Fibroblast of skin of left biceps (primary cell): ENCODE results near the gene ANKRD13D.

Experiments used
- DNase-seq, 2 experiments: peaks; one replicate each; pipeline ENCODE4 v3.0.0-alpha.2; 2013; ENCODE audit warnings: low read depth in 2 of 2

The ANKRD13D gene

DNA sequence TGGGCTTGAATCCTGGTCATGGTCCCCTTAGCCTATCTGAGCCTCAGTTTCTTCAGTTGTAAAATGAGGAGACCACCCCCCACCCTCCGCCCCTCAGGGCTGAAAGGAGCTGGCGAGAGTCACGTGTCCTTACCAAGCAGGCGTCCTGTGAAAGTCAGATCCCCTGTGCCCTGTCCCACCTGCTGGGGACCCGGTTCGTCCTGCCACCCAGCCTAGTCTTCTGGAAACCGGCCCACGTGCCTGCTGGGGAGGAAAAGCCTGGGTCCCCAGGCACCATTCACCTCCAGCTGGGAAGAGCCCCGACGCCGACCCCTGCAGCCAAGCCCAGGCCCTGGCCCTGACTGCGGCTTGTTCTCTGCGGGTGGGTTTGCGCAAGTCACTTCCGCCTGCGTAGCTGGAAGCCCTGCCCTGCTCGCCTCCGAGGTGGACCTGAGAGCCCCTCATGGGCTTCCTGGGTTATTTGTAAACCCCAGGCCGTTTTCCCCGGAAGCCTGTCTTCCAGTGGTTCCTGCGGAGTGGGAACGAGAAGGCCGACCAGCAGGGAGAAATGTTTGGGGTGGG is 13.5 kb downstream of the ANKRD13D start:
- DNase-seq, result no peak

DNA sequence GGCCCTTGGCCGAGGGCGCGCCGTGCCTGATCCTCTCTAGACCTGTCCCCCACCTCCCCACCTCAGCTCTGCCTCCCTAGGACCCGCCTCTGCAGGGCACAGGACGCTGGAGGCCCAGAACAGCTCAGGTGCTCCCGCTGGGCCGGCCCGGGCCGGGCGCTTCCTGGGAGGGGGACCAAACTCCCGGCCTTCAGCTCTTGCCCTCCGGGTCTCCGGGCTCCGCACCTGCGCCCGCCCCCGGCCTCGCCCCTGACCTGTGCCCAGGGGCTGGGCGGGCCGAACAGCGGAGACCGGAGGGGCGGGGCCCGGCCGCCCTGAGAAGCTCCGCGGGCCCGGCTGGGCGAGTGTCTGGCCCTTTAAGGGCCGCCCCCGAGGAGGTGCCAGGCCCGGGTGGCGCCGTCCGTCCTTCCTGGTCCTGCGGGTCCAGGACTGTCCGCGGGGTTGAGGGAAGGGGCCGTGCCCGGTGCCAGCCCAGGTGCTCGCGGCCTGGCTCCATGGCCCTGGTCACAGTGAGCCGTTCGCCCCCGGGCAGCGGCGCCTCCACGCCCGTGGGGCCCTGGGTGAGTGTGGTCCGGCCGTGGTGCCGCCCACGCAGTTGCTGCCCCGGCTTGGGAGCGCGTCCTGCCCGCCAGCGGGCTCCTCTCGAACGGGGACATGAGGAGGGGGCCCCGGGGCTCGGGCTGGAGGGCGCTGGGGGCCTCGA is 14.2 kb downstream of the ANKRD13D start, which contains the start of gene SSH3:
Gene SSH3, plus strand, starts transcription at position 399 of the 703 bp plus-strand sequence. Its CDS starts 96 bp downstream, at position 495.
- no peak for DNase-seq

DNA sequence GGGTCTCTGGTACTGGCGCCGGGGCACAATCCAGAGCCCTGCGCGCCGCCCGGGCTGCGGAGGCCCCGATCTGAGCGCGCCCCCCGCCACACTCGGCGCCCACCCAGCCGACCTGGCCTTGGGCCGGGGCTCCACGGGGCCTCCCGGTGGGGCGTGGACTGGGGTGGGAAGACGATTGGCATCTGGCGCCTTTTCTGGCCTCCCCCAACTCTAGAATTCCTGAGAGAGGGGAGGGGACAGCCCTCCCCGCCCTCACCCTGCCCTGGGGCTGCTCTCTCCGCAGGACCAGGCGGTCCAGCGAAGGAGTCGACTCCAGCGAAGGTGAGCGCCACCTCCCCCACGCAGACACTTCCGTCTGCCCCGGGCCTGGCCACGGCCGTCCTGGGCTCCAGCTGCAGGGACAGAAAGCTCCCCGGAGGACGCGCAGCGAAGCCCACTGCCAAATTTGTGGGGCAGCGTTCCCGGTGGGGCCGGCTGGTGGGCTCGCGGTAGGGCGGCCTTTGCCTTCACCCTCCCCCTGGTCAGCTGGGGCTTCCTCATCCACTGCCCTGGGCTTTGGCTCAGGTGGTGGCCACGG is 14.8 kb downstream of the ANKRD13D start:
- DNase-seq, result no peak

DNA sequence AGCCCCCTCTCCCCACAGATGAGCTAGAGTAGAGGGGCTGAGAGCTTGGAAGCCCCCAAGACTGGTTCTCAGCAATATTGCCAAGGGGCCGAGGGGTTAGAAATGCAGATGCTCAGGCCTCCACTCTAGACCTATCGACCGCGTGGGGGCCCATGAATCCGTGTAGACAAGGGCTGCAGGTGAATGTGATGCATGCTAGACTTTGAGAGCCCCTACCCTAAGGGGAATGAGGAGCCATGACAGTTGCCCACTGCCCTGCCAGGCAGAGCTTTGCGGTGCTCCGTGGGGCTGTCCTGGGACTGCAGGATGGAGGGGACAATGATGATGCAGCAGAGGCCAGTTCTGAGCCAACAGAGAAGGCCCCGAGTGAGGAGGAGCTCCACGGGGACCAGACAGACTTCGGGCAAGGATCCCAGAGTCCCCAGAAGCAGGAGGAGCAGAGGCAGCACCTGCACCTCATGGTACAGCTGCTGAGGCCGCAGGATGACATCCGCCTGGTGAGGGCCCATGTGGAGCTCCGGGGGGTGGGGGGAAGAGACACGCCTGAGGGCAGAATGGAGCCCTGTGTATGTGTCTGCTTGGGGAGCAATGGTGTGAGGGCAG is 15.5 kb downstream of the ANKRD13D start:
- DNase-seq, result no peak

DNA sequence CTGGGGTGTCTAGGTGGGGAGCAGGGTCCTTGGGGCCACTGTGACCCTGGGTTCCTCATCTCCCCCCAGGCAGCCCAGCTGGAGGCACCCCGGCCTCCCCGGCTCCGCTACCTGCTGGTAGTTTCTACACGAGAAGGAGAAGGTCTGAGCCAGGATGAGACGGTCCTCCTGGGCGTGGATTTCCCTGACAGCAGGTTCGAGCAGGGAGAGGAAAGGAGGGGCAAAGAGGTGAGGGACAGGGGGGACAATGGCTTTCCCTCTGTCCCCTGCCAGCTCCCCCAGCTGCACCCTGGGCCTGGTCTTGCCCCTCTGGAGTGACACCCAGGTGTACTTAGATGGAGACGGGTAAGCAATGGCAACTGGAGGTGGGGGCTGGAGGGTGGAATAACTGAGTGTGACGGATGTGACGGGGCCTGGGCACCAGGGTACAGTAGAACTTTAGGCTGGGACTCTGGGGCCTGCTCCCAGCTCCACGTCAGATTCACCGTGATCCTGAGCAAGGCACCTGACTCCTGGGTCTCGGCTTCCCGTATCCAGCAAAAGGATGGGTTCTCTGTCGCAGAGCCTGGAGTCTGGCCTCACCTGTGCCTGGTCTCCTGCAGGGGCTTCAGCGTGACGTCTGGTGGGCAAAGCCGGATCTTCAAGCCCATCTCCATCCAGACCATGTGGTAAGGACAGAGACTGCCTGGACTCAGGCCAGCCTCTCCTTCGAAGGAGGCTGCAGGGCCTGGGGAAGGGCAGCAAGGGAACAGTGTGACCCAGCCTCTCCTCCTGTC is 17.9 kb downstream of the ANKRD13D start:
- DNase-seq, result no peak

DNA sequence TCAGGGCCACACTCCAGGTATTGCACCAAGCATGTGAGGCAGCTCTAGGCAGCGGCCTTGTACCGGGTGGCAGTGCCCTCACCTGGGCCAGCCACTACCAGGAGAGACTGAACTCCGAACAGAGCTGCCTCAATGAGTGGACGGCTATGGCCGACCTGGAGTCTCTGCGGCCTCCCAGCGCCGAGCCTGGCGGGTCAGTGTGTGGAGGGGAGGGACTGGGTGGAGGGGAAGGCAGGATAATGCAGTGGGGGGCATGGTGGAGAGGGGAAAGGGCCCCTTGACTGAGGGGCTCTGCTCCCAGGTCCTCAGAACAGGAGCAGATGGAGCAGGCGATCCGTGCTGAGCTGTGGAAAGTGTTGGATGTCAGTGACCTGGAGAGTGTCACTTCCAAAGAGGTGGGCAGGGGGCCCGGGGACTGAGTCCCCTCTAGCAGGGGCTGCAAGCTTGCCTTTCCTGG is 18.5 kb downstream of the ANKRD13D start:
- DNase-seq, result no peak

DNA sequence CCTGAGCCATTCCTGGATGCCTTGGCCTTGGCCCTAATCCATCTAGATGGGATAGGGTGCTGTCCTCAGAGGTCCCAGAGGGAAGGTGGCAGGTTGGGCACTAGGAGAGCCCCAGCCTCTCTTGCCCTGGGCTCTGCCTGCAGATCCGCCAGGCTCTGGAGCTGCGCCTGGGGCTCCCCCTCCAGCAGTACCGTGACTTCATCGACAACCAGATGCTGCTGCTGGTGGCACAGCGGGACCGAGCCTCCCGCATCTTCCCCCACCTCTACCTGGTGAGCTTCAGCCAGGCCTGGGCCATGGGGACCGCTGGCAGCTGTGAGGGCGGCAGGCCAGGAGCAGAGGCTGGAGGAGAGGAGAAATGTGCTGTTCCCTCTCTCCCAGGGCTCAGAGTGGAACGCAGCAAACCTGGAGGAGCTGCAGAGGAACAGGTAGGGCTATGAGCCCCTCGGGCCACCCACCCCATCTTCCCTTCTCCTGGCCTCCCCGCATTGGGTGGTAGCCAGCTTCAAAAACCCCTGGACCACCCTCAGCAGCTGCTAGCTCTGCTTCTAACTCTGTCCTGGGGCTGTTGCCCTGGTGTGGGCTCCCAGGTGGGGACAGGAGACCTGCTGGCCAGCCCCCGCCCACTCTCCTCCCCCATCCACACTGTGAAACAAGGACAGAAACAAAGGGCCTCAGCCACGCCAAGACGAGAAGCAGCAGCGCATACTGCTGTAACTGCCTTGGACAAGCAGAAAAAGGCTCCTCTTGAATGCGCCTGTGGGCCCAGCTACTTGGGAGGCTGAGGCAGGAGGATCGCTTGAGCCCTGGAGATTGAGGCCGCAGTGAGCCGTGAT is 19.1 kb downstream of the ANKRD13D start:
- no peak for DNase-seq

DNA sequence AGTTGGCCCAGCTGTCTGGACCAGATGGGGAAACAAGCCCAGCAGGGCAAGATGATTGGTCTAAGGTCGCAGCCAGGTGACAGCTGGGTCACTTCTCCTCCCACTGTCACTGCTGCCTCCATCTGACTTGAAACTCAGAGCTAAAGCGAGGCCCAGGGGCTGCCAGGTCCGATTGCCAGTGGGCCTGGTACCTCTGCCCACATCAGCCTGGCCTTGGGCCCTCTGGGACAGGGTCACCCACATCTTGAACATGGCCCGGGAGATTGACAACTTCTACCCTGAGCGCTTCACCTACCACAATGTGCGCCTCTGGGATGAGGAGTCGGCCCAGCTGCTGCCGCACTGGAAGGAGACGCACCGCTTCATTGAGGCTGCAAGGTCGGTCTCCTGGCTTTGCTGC is 20.1 kb downstream of the ANKRD13D start:
- DNase-seq, result no peak

DNA sequence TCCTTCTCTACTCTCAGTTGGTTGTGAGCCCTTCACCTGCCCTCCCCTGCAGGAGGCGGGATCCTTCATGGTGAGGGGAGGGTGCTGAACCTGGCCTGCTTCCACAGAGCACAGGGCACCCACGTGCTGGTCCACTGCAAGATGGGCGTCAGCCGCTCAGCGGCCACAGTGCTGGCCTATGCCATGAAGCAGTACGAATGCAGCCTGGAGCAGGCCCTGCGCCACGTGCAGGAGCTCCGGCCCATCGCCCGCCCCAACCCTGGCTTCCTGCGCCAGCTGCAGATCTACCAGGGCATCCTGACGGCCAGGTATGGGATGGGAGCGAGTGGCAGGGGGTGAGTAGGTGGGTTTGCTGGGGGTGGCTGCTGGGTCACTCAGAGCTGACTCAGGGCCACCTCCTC is 20.6 kb downstream of the ANKRD13D start:
- no peak for DNase-seq

DNA sequence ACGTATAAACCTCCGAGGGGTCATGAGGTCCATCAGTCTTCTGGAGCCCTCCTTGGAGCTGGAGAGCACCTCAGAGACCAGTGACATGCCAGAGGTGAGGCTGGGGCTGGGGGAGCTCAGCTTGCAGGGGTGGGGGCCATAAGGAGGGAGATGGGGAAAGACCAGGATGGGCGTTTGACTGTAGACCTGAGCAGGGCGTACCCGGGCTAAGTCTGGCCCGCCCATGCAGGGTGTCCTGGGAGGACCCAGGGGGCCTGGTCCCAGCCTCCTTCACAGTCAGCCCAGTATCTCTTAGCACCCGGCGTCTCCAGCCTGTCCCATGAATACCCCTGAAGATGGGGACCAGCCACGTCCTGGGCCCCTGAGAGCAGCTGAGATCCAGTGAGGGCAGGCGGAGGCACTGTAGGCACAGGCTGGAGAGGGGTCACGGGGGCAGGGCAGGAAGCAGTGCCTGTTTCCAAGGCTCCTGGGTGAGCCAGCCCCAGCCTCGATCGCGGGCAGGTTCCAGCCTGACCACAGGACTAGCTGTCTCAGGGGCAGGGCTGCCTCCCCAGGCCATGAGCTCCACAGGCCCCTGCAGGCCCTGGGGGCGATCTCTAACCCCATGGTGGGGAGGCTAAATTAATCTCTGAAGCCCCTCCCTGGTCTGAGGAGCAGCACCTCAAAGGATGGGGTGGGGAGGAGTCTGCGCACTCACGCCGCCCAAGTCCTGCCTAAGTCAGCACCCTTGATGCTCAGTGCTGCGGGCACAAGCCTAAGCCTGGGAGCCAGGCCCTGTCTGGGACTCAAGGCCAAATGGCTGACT is 21.3 kb downstream of the ANKRD13D start:
- DNase-seq, result no peak

DNA sequence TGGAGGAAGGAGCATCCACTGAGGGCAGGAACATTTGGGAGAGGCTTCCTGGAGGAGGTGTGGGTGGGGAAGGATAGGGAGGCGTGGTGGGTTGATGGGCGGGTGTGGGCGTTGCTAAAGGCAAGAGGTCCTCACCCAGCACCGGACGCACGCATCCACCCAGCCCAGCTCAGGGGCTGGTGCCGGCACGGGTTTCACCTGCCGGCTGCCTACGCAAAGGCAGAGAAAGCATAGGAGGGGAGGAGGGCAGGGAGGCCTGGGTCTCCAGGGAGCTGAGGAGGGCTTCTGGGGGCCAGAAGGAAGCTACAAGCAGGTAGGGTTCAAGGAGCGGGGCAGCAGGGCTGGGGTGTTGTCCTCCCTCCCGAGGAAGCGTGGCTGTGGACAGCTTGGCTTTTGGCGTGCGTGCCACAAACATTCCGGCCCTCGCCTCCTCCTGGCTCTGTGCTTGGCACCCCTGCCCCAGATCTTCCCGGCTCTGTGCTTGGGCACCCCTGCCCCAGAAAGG is 22.0 kb downstream of the ANKRD13D start:
- no peak for DNase-seq

DNA sequence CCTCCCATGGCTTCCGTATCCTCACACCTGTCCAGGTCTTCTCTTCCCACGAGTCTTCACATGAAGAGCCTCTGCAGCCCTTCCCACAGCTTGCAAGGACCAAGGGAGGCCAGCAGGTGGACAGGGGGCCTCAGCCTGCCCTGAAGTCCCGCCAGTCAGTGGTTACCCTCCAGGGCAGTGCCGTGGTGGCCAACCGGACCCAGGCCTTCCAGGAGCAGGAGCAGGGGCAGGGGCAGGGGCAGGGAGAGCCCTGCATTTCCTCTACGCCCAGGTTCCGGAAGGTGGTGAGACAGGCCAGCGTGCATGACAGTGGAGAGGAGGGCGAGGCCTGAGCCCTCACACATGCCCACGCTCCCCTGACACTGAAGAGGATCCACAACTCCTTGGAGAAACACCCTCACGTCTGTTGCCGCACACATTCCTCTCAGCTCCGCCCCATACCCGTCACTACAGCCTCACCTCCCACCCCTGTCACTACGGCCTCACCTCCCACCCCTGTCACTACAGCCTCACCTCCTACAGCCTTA is 22.5 kb downstream of the ANKRD13D start:
- DNase-seq, result no peak

DNA sequence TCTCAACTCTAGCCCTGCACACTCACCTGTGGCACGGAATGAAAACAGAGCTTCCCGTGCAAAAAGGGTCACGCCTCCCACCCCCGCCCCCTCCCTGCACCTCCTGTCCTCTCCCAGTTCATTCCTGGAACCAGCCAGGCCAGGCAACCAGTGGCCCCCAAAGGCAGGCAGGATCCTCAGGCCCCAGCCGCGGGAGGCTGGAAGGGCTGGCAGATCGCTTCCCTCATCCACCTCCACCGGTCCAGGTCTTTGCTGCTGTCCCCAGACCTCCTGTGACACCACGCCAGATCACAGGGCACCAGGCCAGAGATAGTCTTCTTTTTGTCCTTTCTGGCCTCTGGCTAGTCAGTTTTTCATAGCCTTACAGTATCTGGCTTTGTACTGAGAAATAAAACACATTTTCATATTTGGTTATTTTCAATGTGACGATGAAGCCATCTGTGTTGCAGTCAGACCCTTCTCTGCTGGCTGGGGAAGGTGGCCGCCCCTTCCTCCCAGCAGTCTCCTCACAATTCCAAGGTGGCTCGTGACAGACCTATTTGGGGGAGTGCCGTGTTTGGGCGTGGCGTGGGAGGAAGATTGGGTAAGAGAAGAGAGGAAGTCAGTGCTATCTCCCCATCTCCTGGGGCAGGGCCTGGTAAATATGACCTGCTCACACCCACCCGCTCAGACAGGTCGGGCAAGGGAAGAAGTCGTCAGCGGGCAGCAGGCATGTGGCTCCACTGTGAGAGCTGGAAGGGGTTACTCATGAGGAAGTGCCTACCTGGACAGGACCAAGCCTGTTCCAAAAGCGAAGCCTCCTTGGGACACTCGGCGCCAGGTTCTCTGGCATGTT is 23.3 kb downstream of the ANKRD13D start:
- no peak for DNase-seq

DNA sequence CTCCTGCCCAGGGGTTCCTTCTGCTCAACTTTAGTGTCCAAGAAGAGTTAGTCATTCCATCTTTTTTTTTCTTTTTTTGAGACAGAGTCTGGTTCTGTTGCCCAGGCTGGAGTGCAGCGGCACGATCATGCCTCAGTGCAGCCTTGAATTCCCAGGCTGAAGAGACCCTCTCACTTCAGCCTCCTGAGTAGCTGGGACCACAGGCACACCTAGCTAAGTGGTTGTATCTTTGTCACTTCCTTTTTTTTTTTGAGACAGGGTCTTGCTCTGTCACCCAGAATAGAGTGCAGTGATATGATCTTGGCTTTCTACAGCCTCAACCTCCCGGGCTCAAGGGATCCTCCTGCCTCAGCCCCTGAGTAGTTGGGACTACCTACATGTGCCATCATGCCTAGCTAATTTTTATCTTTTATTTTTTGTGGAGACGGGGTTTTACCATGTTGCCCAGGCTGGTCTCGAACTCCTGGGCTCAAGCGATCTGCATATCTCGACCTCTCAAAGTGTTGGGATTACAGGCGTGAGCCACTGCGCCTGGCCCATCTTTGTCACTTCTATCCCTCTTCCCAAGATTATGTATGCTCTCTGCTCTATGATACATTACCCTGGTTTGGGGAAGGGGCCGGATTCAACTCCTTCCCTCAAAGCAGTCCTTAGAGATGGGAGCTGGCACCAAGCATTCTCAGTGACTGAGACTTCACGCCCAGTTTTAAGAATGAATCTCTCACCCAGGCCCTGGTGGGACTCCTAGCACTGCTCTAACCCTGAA is 24.2 kb downstream of the ANKRD13D start:
- no peak for DNase-seq

DNA sequence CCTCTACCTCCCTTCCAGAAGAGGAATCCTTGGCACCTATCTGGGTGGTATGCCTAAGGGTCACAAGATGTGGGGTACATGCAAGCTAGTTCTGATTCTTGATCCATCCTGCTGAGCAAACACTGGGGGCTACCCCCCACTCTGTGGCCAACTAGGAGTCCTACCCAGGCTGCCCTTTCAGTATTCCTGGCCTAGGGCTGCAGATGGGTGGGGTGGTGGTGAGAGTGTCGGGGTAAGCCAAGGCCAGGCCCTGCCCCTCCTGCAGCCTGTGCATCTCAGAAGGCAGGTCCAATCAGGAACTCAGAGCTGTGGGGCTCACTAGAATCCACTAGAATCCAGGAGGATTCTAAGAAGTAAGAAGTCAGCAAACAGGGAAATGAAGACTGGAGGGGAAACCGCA is 25.1 kb downstream of the ANKRD13D start:
- no peak for DNase-seq

DNA sequence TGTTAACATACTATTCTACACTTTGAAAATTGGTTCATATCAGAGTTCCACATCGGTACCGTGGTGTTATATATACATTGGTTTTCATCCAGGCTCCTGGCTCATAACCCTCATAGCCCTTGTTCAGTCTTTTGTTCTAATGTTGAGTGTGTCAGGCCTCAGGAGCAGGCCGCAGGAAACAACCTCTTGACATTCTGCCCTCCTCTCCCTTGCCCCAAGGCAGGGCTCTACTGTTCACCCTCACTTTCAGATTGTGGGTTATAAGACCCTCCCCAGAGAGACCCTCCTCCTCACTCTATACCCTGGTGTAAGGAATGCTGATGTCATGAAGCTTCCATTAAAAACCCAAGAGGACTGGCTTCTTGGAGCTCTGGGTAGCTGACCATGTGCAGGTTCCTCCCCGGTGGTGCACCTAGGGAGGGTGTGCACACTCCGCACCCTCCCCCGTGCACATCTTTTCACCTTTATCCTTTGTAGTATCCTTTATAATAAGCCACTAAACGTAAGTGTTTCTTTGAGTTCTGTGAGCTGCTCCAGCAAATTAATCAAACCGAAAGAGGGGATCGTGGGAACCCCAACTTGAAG is 26.3 kb downstream of the ANKRD13D start:
- DNase-seq, result no peak

DNA sequence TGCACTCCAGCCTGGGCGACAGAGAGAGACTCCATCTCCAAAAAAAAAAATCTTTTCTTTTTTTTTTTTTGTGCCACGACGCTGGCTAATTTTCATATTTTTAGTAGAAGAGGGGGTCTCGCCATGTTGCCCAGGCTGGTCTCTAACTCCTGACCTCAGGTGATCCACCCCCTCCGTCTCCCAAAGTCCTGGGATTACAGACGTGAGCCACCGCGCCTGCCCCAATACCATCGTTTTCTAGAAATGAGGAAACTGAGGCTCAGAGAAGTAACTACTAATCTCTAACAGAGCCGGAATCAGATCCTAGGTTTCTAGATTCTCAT is 27.7 kb downstream of the ANKRD13D start:
- no peak for DNase-seq
